Measurements from ENCODE around the gene DNAJC27. TPM values are rescaled to one million over a fixed set of nuclear protein-coding genes. Genes with fewer than 3 reads are reported as not detected.

Gene DNAJC27
- total RNA-seq, 1 experiment from 2014 or later = 5.1 TPM

DNA sequence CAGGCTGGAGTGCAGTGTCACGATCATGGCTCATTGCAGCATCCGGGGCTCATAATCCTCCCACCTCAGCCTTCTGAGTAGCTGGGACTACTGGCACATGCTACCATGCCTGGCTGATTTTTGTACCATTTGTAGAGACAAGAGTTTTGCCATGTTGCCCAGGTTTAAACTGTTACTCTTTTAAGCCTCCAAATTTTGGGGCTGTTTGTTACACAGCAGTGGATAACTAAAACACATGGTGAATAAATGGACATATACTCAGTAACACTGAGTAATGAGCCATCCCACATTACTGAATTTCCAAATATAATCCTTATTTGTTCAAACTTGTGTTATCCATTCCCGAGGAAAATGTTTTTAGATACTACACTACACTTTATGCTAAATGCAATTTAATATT lies 61.5 kb downstream of the DNAJC27 start:
- no peak overlapping the region for H3K18ac ChIP-seq (ENCODE audit: insufficient read length, low read depth, low read length)
- no peak for DNase-seq
- H3K4me3 Mint-ChIP-seq = no peak overlapping the region

More for the DNA sequence above, 61.5 kb downstream of the DNAJC27 start:
- H4K8ac ChIP-seq (replicated peaks; ENCODE audit: insufficient read length, low read depth, low read length) = no peak overlapping the region
- no peaks in the 10 kb centered on the region for H3K27me3 ChIP-seq (ENCODE audit: insufficient read depth, low read length)
- H4K20me1 ChIP-seq (ENCODE audit: control insufficient read depth, insufficient read depth, insufficient read length) = no peaks in the 10 kb centered on the region
- Mint-ChIP-seq H3K4me1 (peaks cover 6 to 9% of the 10 kb centered on the region in 2 experiments; a peak in 3 of 4 replicates), H3K36me3 (ENCODE audit: insufficient read depth in 1 of 3, low read depth in 3 of 3) (peaks cover 21 to 37% (median 28%) of the 10 kb centered on the region in 3 experiments), H3K9me3 (peaks cover 0 to 7% of the 10 kb centered on the region in 2 experiments; a peak in 3 of 5 replicates), H3K27ac (no peak overlapping the region), H3K27me3 (ENCODE audit: low read depth) (no peaks in the 10 kb centered on the region; the same call in 1 of the 2 replicates)
- no peak overlapping the region for H3K56ac ChIP-seq (ENCODE audit: insufficient read length, low read depth, low read length)
- no peaks in the 10 kb centered on the region for H3K4me1 ChIP-seq (ENCODE audit: insufficient read depth, low read length)
- H2BK20ac ChIP-seq (ENCODE audit: low read depth, low read length, poor library complexity, severe bottlenecking) = no peak overlapping the region
- no peaks in the 10 kb centered on the region for H3K79me2 ChIP-seq (ENCODE audit: insufficient read depth, low read length)
- H3K27ac ChIP-seq (ENCODE audit: insufficient read length, low read depth, low read length) = no peak overlapping the region
- no peak overlapping the region for H3K4ac ChIP-seq (ENCODE audit: low read depth, low read length)
- H4K91ac ChIP-seq (ENCODE audit: insufficient read length, low read depth, low read length) = no peak overlapping the region
- no peak overlapping the region for H3K23ac ChIP-seq (ENCODE audit: insufficient read length, low read depth, low read length)
- H3K9me3 ChIP-seq (ENCODE audit: control insufficient read depth, low read depth, low read length) = no peaks in the 10 kb centered on the region
- TF ChIP-seq, protein P1, sequence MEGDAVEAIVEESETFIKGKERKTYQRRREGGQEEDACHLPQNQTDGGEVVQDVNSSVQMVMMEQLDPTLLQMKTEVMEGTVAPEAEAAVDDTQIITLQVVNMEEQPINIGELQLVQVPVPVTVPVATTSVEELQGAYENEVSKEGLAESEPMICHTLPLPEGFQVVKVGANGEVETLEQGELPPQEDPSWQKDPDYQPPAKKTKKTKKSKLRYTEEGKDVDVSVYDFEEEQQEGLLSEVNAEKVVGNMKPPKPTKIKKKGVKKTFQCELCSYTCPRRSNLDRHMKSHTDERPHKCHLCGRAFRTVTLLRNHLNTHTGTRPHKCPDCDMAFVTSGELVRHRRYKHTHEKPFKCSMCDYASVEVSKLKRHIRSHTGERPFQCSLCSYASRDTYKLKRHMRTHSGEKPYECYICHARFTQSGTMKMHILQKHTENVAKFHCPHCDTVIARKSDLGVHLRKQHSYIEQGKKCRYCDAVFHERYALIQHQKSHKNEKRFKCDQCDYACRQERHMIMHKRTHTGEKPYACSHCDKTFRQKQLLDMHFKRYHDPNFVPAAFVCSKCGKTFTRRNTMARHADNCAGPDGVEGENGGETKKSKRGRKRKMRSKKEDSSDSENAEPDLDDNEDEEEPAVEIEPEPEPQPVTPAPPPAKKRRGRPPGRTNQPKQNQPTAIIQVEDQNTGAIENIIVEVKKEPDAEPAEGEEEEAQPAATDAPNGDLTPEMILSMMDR (conservative IDR thresholded peaks at IDR 0.05) = no peak
- H2BK12ac ChIP-seq (ENCODE audit: insufficient read length, low read depth, low read length) = no peak overlapping the region
- no peak overlapping the region for H3K4me2 ChIP-seq (ENCODE audit: insufficient read depth, insufficient read length, low read length)
- no peak overlapping the region for H2AFZ ChIP-seq (ENCODE audit: low read length)
- no peak overlapping the region for H2BK120ac ChIP-seq (ENCODE audit: low read depth, low read length, poor library complexity, severe bottlenecking)
- H2BK15ac ChIP-seq (ENCODE audit: low read depth, low read length) = no peak overlapping the region
- H2BK5ac ChIP-seq (ENCODE audit: insufficient read length, low read length) = no peak overlapping the region
- no peak overlapping the region for H3K14ac ChIP-seq (ENCODE audit: insufficient read depth, low read length)
- H4K5ac ChIP-seq (ENCODE audit: insufficient read length, low read depth, low read length) = no peak overlapping the region
- H3K23me2 ChIP-seq (ENCODE audit: insufficient read length, low read depth, low read length, poor library complexity, severe bottlenecking) = no peaks in the 10 kb centered on the region
- no peak overlapping the region for H3T11ph ChIP-seq (ENCODE audit: low read length)
- H2AK5ac ChIP-seq (ENCODE audit: insufficient read length, low read length) = no peak overlapping the region
- H3K79me1 ChIP-seq (ENCODE audit: insufficient read depth, low read depth, low read length, poor library complexity, severe bottlenecking) = no peaks in the 10 kb centered on the region
- no CpG with 5 or more reads among the region's 3 CpGs for WGBS (ENCODE audit: extremely low coverage, insufficient read length, low lambda C conversion rate)
- no peak overlapping the region for H3K9ac ChIP-seq (ENCODE audit: extremely low read depth, insufficient read length, low read length)

Measured in H9 (cell line).